H9 (cell line): ENCODE results near the gene SMG7. TPM values are rescaled to one million over a fixed set of nuclear protein-coding genes. Genes with fewer than 3 reads are reported as not detected.

ENCODE experiments used
- DNase-seq: peaks from one replicate; pipeline ENCODE4 v3.0.0-alpha.2; 2017
- H2AFZ ChIP-seq: one replicate; pipeline ENCODE4 v1.6.1; 2013; ENCODE audit warnings: mild to moderate bottlenecking, low read length, control low read depth, moderate library complexity
- H2AK5ac ChIP-seq: 2 replicates; pipeline ENCODE4 v1.6.1; 2013; ENCODE audit warnings: low read length, control low read depth, mixed read lengths; ENCODE audit not compliant: insufficient read length
- H2BK120ac ChIP-seq: one replicate; pipeline ENCODE4 v1.6.1; 2013; ENCODE audit warnings: low read depth, mild to moderate bottlenecking, low read length, control low read depth, inconsistent platforms; ENCODE audit not compliant: poor library complexity, severe bottlenecking
- H2BK12ac ChIP-seq: 2 replicates; pipeline ENCODE4 v1.6.1; 2013; ENCODE audit warnings: low read length, control low read depth, mixed read lengths, low read depth; ENCODE audit not compliant: insufficient read length
- H2BK15ac ChIP-seq: 2 replicates; pipeline ENCODE4 v1.6.1; 2013; ENCODE audit warnings: low read depth, low read length, control low read depth
- H2BK20ac ChIP-seq: one replicate; pipeline ENCODE4 v1.6.1; 2013; ENCODE audit warnings: low read depth, mild to moderate bottlenecking, low read length, control low read depth, inconsistent platforms; ENCODE audit not compliant: poor library complexity, severe bottlenecking
- H2BK5ac ChIP-seq: 2 replicates; pipeline ENCODE4 v1.6.1; 2013; ENCODE audit warnings: low read length, control low read depth, mixed read lengths; ENCODE audit not compliant: insufficient read length
- H3K14ac ChIP-seq: 2 replicates; pipeline ENCODE4 v1.6.1; 2013; ENCODE audit warnings: low read length, control low read depth; ENCODE audit not compliant: insufficient read depth
- H3K18ac ChIP-seq: 2 replicates; pipeline ENCODE4 v1.6.1; 2013; ENCODE audit warnings: low read depth, mild to moderate bottlenecking, mixed read lengths, low read length, control low read depth; ENCODE audit not compliant: insufficient read length
- H3K23ac ChIP-seq: 2 replicates; pipeline ENCODE4 v1.6.1; 2013; ENCODE audit warnings: low read length, control low read depth, mixed read lengths, low read depth; ENCODE audit not compliant: insufficient read length
- H3K23me2 ChIP-seq: 2 replicates; pipeline ENCODE4 v1.6.1; 2013; ENCODE audit warnings: low read depth, mild to moderate bottlenecking, mixed read lengths, low read length, control low read depth; ENCODE audit not compliant: insufficient read length, poor library complexity, severe bottlenecking
- H3K27ac ChIP-seq: 2 replicates; pipeline ENCODE4 v1.5.1; 2013; ENCODE audit warnings: low read length, control low read depth, mixed read lengths, low read depth; ENCODE audit not compliant: insufficient read length
- H3K27me3 ChIP-seq: 2 replicates; pipeline ENCODE4 v1.6.1; 2013; ENCODE audit warnings: low read length, control low read depth, inconsistent platforms; ENCODE audit not compliant: insufficient read depth
- H3K4ac ChIP-seq: 2 replicates; pipeline ENCODE4 v1.6.1; 2013; ENCODE audit warnings: low read depth, mild to moderate bottlenecking, control low read depth, inconsistent platforms, low read length, moderate library complexity
- H3K4me1 ChIP-seq: 2 replicates; pipeline ENCODE4 v1.6.1; 2013; ENCODE audit warnings: low read length, control low read depth, inconsistent platforms; ENCODE audit not compliant: insufficient read depth
- H3K4me2 ChIP-seq: 2 replicates; pipeline ENCODE4 v1.6.1; 2013; ENCODE audit warnings: low read length, control low read depth, mixed read lengths; ENCODE audit not compliant: insufficient read length, insufficient read depth
- H3K56ac ChIP-seq: 2 replicates; pipeline ENCODE4 v1.6.1; 2013; ENCODE audit warnings: low read depth, mild to moderate bottlenecking, mixed read lengths, low read length, control low read depth; ENCODE audit not compliant: insufficient read length
- H3K79me1 ChIP-seq: 2 replicates; pipeline ENCODE4 v1.6.1; 2013; ENCODE audit warnings: low read depth, mild to moderate bottlenecking, moderate library complexity, low read length, control low read depth, inconsistent platforms; ENCODE audit not compliant: insufficient read depth, poor library complexity, severe bottlenecking
- H3K79me2 ChIP-seq: 2 replicates; pipeline ENCODE4 v1.6.1; 2013; ENCODE audit warnings: low read length, control low read depth, inconsistent platforms; ENCODE audit not compliant: insufficient read depth
- H3K9ac ChIP-seq: 2 replicates; pipeline ENCODE4 v1.6.1; 2013; ENCODE audit warnings: low read length, control low read depth, mixed read lengths; ENCODE audit not compliant: insufficient read length; ENCODE audit errors: extremely low read depth
- H3K9me3 ChIP-seq: one replicate; pipeline ENCODE4 v1.6.1; 2013; ENCODE audit warnings: low read depth, low read length, inconsistent platforms; ENCODE audit not compliant: control insufficient read depth
- H3T11ph ChIP-seq: one replicate; pipeline ENCODE4 v1.6.1; 2013; ENCODE audit warnings: mild to moderate bottlenecking, low read length, control low read depth, inconsistent platforms
- H4K20me1 ChIP-seq: one replicate; pipeline ENCODE4 v1.6.1; 2013; ENCODE audit not compliant: control insufficient read depth, insufficient read length, insufficient read depth
- H4K5ac ChIP-seq: 2 replicates; pipeline ENCODE4 v1.6.1; 2013; ENCODE audit warnings: low read depth, mild to moderate bottlenecking, mixed read lengths, low read length, control low read depth; ENCODE audit not compliant: insufficient read length
- H4K8ac ChIP-seq: replicated peaks from 2 replicates; pipeline ENCODE4 v1.6.1; 2013; ENCODE audit warnings: low read length, control low read depth, mixed read lengths, low read depth; ENCODE audit not compliant: insufficient read length
- H4K91ac ChIP-seq: 2 replicates; pipeline ENCODE4 v1.6.1; 2013; ENCODE audit warnings: low read depth, mild to moderate bottlenecking, moderate library complexity, mixed read lengths, low read length, control low read depth; ENCODE audit not compliant: insufficient read length
- H3K27ac Mint-ChIP-seq, 3 experiments: 2 replicates in 2 of 3; 3 replicates in 1 of 3; pipeline ENCODE4 v1.8.0; 2020 to 2021; ENCODE audit warnings: mixed read lengths in 3 of 3, mild to moderate bottlenecking in 1 of 3, moderate library complexity in 1 of 3
- H3K27me3 Mint-ChIP-seq: 2 replicates; pipeline ENCODE4 v1.8.0; 2021; ENCODE audit warnings: low read depth, mild to moderate bottlenecking, moderate library complexity, mixed read lengths
- H3K36me3 Mint-ChIP-seq, 3 experiments: 2 replicates in 2 of 3; 3 replicates in 1 of 3; pipeline ENCODE4 v1.8.0; 2020 to 2021; ENCODE audit warnings: low read depth in 3 of 3, mixed read lengths in 3 of 3; ENCODE audit not compliant: insufficient read depth in 1 of 3
- H3K4me1 Mint-ChIP-seq, 2 experiments: 2 replicates each; pipeline ENCODE4 v1.8.0; 2020; ENCODE audit warnings: mixed read lengths in 2 of 2
- H3K4me3 Mint-ChIP-seq, 2 experiments: 2 replicates in 1 of 2; 3 replicates in 1 of 2; pipeline ENCODE4 v1.8.0; 2020 to 2021; ENCODE audit warnings: mild to moderate bottlenecking in 2 of 2, mixed read lengths in 2 of 2, moderate library complexity in 1 of 2
- H3K9me3 Mint-ChIP-seq, 2 experiments: 2 replicates in 1 of 2; 3 replicates in 1 of 2; pipeline ENCODE4 v1.8.0; 2020; ENCODE audit warnings: mild to moderate bottlenecking in 2 of 2, mixed read lengths in 2 of 2, moderate library complexity in 1 of 2
- CTCF ChIP-seq: fragments of 200-600 bp; sonication (generic); conservative IDR thresholded peaks from 3 replicates; pipeline ENCODE4 v1.8.0; 2021; ENCODE audit warnings: antibody characterized with exemption, mild to moderate bottlenecking
- WGBS: extraction: QIAGEN DNeasy Blood & Tissue Kit; methylation state at CpG from one replicate; pipeline ENCODE4 v1.1.7; 2013; ENCODE audit warnings: missing lambda C conversion rate, low lambda C conversion rate, mixed read lengths; ENCODE audit not compliant: insufficient read length; ENCODE audit errors: extremely low coverage; 5-methylcytosine and 5-hydroxymethylcytosine counted together
- total RNA-seq: library from RNA; stranded (reverse); gene quantifications from 2 replicates; pipeline ENCODE4 v1.2.1, GENCODE V29; 2021

The SMG7 gene
- total RNA-seq, 1 experiment from 2014 or later, result 77.0 TPM

GRCh38 chr1:183554577-183554976, 82.3 kb downstream of the SMG7 start:
- no peak for DNase-seq
- no peak overlapping the region for H2BK15ac ChIP-seq
- H3K18ac ChIP-seq, result no peak overlapping the region
- H2AK5ac ChIP-seq, result no peak overlapping the region
- H3K27me3 Mint-ChIP-seq, result no peaks in the 10 kb centered on the region
- no peak overlapping the region for H2BK12ac ChIP-seq
- no peak overlapping the region for H3K4me3 Mint-ChIP-seq
- no peaks in the 10 kb centered on the region for H4K20me1 ChIP-seq
- no peak overlapping the region for H2BK5ac ChIP-seq
- peaks cover 19 to 65% (median 40%) of the 10 kb centered on the region in 3 experiments; a peak in 6 of 7 replicates for H3K36me3 Mint-ChIP-seq
- H3K4me1 Mint-ChIP-seq, result peaks cover 8 to 12% of the 10 kb centered on the region in 2 experiments; a peak in 3 of 4 replicates
- H3K27ac Mint-ChIP-seq, result peak overlapping the region in 1 of 3 experiments; percentile 43; a peak in 1 of 7 replicates
- H2BK120ac ChIP-seq, result no peak overlapping the region
- H3K4me1 ChIP-seq, result no peaks in the 10 kb centered on the region
- no peaks in the 10 kb centered on the region for H3K9me3 Mint-ChIP-seq
- no peak overlapping the region for H4K8ac ChIP-seq
- no peaks in the 10 kb centered on the region for H3K23me2 ChIP-seq
- no peak overlapping the region for H3K4ac ChIP-seq
- H3K79me2 ChIP-seq, result no peaks in the 10 kb centered on the region
- H3K27me3 ChIP-seq, result no peaks in the 10 kb centered on the region
- H3K23ac ChIP-seq, result no peak overlapping the region
- TF ChIP-seq CTCF, result no peak
- H3K4me2 ChIP-seq, result no peak overlapping the region
- H3K9ac ChIP-seq, result no peak overlapping the region
- H3K56ac ChIP-seq, result no peak overlapping the region
- H4K91ac ChIP-seq, result no peak overlapping the region
- no peaks in the 10 kb centered on the region for H3K9me3 ChIP-seq
- no peak overlapping the region for H4K5ac ChIP-seq
- no peaks in the 10 kb centered on the region for H3K79me1 ChIP-seq
- no peak overlapping the region for H2AFZ ChIP-seq
- WGBS, result no CpG with 5 or more reads among the region's 3 CpGs
- H2BK20ac ChIP-seq, result no peak overlapping the region
- no peak overlapping the region for H3K27ac ChIP-seq
- no peak overlapping the region for H3K14ac ChIP-seq
- H3T11ph ChIP-seq, result no peak overlapping the region
